Putamen (tissue), 1 donor: Measurements from ENCODE around the gene MAP3K20.
"Not testable (repeated sequence)": the region's sequence is repeated elsewhere in the genome, so short reads cannot be mapped to it uniquely, and the experiment has no call there.

Experiments used
- DNase-seq: peaks from one replicate; pipeline ENCODE4 v3.0.0-alpha.2; 2016; ENCODE audit warnings: low spot score

MAP3K20 gene

GRCh38 chr2:173075781-173076580 is at the start of gene MAP3K20:
Gene MAP3K20 (plus strand): TSS chr2:173075846. CDS start chr2:173091032, 15,186 bp downstream.
- DNase-seq = peak; percentile 42

GRCh38 chr2:173026479-173026878 is 49.2 kb upstream of the MAP3K20 start:
- DNase-seq = no peak

GRCh38 chr2:173027181-173028128 is 48.2 kb upstream of the MAP3K20 start:
- peak; percentile 75 for DNase-seq

- no peak for DNase-seq
These were observed 47.5 kb upstream of the MAP3K20 start for GRCh38 chr2:173028141-173028540.

- DNase-seq = no peak
These were observed 47.0 kb upstream of the MAP3K20 start for GRCh38 chr2:173028671-173029070.

GRCh38 chr2:173030561-173031490 is 44.8 kb upstream of the MAP3K20 start:
- DNase-seq = no peak

GRCh38 chr2:173032032-173032431 is 43.6 kb upstream of the MAP3K20 start:
- no peak for DNase-seq

GRCh38 chr2:173033084-173033483 is 42.6 kb upstream of the MAP3K20 start:
- no peak for DNase-seq

GRCh38 chr2:173034143-173034542 is 41.5 kb upstream of the MAP3K20 start:
- no peak for DNase-seq

- no peak for DNase-seq
These were observed 38.2 kb upstream of the MAP3K20 start for GRCh38 chr2:173037245-173038120.

- DNase-seq = not testable (repeated sequence)
These were observed 37.4 kb upstream of the MAP3K20 start for GRCh38 chr2:173038257-173038656.

GRCh38 chr2:173040729-173041128 is 34.9 kb upstream of the MAP3K20 start:
- DNase-seq = no peak

- DNase-seq = peak; percentile 11
These were observed 32.2 kb upstream of the MAP3K20 start for GRCh38 chr2:173043476-173043875.

- no peak for DNase-seq
These were observed 31.6 kb upstream of the MAP3K20 start for GRCh38 chr2:173043897-173044519.

GRCh38 chr2:173044686-173045085 is 31.0 kb upstream of the MAP3K20 start:
- DNase-seq = no peak

GRCh38 chr2:173045181-173045580 is 30.5 kb upstream of the MAP3K20 start:
- no peak for DNase-seq

GRCh38 chr2:173048522-173048896 is 27.1 kb upstream of the MAP3K20 start:
- DNase-seq = no peak

- DNase-seq = no peak
These were observed 26.6 kb upstream of the MAP3K20 start for GRCh38 chr2:173048897-173049661.

GRCh38 chr2:173049831-173050230 is 25.8 kb upstream of the MAP3K20 start:
- no peak for DNase-seq

- no peak for DNase-seq
These were observed 25.0 kb upstream of the MAP3K20 start for GRCh38 chr2:173050684-173051083.
